GM19099 (cell line): Measurements from ENCODE around the gene ADH1A.

Source experiments
- POLR2A ChIP-seq: IDR thresholded peaks from 3 replicates; pipeline ENCODE4 v1.6.1; 2011; ENCODE audit warnings: low read depth; ENCODE audit not compliant: insufficient read length; ENCODE audit errors: extremely low read depth

The ADH1A gene

DNA sequence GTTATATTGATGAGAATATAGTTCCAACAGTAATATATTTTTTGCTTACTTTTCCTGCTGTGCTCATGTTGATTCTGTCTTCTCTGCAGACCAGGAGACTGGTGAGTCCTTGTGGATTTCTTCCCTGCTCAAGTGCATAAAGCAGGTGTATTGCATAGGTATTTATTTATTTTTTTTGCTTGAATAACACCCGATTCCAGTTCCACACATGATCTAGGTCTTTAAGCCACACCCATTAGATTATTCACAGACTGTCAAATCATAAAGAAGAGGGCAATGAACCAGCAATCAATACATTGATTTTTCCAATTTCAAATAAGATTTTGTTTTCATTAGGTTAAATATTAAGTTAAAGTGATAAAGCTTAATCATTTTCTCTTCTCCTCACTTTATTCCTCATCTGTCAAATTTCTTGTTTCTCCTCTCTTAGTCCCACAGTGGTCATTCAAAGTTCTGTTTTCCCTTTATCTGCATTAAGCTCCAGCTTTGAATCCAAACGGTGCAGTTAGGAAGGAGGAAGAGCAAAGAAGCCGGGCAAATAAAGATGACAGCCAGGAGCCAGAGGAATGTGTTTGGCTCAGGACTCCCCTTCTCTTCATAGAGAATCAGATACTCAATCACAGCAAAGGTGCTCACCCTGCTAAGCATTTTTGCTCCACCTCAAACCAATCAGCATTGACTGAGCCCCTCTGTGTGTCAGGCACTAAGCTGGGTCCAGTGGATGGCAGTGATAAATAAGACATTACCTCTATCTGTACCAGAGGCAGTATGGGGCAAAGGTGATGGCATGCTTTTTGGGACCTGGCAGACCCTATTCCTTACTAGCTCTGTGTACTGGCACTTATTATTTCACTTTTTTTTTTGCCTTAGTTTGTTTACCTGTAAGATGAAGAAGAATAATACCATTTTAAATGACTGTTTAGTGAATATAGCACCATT, at the start of gene ADH1A:
TSS of gene ADH1A (minus strand) at position 138 of the 939 bp plus-strand sequence. CDS start at position 67, 71 bp downstream.
- no peak for TF ChIP-seq POLR2A

DNA sequence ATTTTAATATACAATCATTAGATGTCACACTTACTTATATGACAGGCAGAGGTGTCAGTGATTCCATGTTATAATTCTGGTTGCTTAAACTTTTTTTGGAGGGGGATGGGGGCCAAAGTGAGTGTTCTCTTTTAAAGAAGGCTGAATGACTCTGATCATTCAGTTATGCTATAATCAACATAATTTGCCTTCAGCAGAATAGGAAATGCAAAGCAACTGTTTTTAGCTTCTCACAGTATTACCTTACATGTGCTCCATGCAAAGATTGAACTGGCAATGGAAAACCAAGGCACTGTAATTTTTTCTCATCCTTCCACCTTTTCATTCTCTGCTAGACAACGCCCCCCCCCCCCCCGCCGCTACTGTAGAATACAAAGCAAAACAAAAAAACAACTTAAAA, 48.4 kb upstream of the ADH1A start:
- TF ChIP-seq POLR2A: no peak

DNA sequence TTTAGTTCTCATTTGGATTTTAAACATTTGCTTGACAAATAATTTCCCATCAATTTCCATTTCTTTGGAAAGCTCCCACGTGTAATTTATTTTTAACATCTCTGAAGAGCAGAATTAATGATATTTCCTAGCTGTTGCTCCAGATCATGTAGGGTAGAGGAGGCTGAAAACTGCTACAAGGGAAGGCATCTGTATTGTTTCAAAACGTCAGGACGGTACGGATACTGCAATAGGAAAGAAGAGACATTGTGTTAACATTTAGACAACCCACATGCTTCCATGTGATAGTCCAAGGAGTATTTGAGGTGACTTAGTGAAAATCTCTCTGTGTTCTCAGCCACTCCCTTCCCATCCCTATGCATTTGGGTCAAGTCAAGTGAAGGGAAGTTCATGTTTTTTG, 45.8 kb upstream of the ADH1A start:
- no peak for TF ChIP-seq POLR2A

DNA sequence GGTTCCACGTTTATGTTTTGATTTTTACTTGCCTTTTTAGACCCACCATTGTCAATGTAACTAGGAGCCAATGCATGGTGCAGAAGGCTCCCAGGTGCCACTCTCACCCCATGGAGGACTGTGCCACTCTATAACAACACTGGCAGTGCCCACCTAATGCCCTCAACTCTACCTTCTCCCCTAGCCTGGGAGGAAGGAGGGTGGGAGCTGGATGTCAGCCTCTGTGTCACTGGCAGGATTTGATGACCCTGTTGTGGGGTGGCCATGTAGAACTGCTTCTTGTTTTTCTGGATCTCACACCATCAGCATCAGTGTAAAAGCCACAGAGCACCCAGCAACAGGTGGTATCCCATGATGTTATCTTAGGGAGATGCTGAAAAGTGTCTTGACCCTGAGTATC, 44.1 kb upstream of the ADH1A start:
- no peak for TF ChIP-seq POLR2A

DNA sequence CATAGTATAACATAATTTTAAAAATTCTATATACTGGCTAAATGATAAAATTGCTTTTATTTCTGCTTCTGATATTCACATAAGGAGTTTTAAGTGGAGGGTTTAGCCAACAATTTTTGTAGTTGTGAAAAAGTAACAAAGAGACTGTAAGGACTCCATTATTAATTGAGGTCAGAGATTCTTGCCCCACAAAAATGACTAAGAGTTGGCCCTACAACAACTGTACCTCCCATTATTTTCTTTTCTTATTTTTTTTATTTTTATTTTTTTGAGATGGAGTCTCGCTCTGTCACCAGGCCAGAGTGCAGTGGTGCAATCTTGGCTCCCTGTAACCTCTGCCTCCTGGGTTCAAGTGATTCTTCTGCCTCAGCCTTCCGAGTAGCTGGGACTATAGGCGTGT, 39.9 kb upstream of the ADH1A start:
- no peak for TF ChIP-seq POLR2A

DNA sequence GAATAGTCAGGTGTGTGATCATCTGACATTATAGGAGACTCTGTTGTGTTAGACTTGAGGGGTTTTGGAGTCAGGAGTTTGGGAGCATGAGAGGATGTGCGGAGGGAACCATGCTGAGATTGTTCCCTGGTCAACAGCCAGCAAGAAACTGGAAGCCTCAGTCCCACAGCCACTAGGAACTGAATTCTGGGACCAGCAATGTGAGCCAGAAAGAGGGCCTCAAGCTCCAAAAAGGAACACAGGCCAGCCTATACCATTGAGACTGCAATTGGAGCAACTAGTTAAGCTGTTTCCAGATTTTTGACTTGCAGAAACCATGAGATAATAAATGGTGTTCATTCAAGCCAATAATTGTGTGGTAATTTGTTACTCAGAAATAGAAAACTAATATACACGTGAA, 39.1 kb upstream of the ADH1A start:
- no peak for TF ChIP-seq POLR2A

DNA sequence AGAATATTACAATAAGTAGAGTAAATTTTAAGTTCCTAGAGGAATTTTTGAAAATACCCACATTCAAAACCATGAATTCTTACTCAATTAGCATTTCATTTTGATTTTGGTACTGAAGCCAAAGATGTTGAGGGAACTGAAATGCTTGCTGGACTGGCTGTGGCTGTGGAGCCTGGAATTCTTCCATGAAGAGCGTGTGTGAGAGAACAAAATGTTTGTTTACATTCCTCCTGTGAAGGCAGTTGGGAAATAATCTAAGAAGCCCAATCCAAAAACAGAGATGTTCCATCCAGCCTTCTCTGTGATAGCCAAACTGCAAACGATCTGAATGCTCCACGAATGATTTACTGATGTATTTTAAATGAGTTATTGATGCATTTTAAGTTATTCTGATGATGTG, 34.2 kb upstream of the ADH1A start:
- no peak for TF ChIP-seq POLR2A

DNA sequence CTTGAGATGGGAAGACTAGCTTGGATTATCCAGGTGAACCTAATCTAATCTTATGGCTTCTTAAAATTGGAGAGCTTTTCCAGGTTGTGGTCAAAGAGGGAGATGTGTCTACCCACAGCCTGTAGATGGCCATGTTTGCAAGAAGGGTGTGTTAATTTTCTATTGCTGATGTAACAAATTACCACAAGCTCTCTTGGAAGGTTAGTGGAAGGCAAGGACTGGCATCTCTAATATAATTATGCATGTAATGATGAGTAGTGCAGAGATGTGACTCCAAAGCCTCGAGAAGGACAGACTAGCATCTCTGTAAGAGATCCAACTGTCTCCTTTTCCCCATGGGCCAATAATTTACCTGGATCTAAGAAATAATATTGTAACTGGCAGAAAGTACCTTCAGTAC, 33.6 kb upstream of the ADH1A start:
- no peak for TF ChIP-seq POLR2A

DNA sequence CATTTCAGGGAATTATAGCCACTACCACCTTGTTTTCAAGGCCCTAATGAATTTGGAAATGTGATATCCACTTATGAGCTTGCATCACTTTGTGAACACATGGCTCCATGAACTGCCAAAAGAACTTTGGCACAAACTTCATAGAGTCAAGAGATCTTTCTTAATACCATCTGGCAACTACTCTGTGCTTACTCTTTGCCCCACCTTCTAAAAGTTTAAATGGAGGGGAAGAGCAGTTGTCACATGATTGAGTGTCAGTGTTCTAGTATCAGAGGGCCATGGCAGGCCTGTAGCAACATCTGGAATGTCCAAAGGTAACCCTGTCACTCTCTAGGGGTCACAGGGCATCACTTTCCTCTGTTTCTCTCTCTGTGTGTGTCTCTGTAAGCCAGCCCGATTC, 33.0 kb upstream of the ADH1A start:
- no peak for TF ChIP-seq POLR2A

DNA sequence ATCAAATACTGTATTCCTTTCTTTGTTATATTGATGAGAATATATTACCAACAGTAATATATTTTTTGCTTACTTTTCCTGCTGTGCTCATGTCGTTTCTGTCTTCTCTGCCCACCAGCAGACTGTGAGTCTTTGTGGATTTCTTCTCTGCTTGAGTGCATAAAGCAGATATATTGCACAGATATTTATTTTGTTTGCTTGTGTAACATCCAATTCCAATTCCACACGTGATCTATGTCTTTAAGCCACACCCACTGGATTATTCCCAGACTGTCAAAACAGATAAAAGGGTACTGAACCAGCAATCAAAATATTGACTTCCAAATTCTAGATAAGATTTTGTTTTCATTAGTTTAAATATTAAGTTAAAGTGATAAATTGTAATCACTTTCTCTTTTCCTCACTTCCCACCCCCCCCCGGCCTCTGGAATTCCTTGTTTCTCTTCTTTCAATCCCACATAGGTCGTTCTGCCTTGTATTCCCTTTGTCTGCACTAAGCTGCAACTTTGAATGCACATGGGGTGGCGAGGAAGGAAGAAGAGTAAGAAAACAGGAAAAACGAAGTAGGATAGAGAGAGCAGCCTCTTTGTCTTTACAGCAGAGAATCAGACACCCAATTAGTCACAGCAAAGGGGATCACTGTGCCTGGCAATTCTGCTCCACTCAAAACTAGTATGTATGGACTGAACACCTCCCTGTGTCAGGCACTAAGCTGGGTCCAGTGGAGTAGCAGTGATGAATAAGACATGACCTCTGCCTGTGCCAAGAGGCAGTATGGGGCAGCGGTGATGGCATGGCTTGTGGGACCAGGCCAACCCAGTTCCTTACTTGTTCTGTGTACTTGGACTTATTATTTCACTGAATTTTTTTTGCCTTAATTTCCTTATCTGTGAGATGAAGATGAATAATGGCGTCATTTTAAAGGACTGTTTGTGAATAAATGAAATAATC, 30.7 kb upstream of the ADH1A start, which contains the start of gene ADH1B:
TSS of gene ADH1B (minus strand) at position 161 of the 951 bp plus-strand sequence. CDS start at position 91, 70 bp downstream.
- no peak for TF ChIP-seq POLR2A

DNA sequence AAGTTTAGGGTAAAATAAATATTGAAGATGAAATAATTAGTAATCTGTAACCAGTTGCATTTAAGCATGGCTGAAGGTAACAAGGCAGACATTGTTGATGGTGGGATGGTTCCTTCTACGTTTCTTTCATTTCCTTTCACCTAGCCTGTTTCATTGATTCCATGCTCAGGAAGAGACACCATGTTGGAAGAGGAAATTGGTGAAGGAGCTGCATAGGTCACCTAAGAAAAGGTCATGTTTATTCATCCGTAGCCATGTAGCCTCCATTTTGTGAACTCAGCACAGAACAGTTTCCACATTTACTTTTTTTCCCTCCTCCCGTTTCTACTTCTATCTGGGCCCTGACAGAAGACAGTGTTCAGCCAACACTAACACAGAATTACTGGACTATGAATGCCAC, 26.6 kb upstream of the ADH1A start:
- no peak for TF ChIP-seq POLR2A

DNA sequence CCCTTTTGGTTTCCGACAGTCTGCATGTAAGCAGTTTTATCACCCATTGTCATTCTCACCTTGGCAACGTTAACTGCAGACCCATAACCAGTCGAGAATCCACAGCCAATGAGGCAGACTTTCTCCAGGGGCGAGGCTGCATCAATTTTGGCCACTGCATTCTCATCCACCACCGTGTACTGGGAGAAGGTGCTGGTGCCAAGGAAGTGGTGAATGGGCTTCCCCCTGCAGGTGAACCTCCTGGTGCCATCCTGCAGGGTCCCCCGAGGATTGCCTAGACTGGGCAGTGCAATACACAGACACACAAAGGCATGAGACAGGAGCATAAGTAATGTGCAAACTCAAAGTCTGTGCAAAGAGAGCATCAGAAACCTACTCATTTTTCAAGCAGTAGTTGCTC, 25.1 kb upstream of the ADH1A start:
- no peak for TF ChIP-seq POLR2A

DNA sequence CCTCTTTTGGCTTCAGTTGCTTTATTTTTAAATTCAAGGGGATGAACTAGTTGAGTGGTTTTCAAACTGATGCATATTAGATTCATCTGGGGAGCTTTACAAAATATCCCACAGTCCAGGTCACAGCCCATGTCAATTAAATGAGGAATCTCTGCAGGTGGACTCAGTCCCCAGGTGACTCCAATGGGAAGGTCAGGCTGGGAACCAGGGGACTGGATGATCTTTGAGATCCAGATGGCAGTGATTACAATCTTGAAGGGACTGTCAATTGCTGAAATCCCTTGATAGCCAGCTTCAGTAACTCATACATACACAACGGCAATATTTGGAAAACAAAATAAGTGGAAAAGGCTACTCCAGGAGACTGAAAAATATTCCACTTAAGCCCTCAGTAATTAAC, 23.4 kb upstream of the ADH1A start:
- TF ChIP-seq POLR2A: no peak

DNA sequence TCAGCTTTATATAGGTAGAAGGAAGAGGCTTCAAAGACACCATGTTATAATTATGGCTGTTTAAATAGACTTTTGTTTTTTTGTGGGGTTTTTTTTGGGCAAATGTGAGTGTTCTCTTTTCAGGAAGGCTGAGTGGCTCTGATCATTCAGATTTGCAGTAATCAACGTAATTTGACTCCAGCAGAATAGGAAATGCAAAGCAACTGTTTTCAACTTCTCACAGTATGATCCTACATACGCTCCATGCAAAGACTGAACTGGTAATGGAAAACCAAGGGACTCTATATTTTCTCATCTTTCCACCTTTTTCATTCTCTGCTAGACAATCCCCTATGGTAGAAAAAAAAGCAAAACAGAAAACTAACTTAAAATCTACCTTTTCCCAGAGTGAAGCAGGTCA, 19.6 kb upstream of the ADH1A start:
- no peak for TF ChIP-seq POLR2A

DNA sequence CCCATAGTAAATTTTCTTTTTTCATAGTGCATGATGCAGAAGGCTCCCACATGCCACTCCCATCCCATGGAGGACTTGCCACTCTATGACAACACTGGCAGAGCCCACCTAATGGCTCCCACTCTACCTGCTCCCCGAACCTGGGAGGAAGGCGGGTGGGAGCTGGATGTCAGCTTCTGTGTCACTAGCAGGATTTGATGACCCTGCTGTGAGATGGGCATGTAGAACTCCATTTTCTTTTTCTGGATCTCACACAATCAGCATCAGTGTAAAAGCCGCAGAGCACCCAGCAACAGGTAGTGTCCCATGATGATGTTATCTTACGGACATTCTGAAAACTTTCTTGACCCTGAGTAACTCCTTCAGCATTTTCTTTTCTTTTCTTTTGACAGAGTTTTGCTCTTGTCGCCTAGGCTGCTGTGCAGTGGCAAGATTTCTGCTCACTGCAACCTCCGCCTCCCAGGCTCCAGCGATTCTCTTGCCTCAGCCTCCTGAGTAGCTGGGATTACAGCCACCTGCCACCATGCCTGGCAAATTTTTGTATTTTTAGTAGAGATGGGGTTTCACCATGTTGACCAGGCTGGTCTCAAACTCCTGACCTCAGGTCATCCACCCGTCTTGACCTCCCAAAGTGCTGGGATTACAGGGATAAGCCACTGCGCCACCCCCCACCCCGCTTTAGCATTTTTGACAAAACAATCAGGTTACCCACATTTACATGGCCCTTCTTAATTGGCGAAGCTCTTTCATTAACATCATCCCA, 15.0 kb upstream of the ADH1A start:
- TF ChIP-seq POLR2A: no peak
